ENCODE data around the gene WDR70.

Gene WDR70

GRCh38 chr5:37604290-37604689 is 225.2 kb downstream of the WDR70 start:
- no peak overlapping the region for H2AFZ ChIP-seq (ENCODE audit: low read depth, low read length, severe bottlenecking)
- H3K9me3 ChIP-seq (ENCODE audit: insufficient read depth, low read length): no peaks in the 10 kb centered on the region
- H3F3A ChIP-seq (ENCODE audit: insufficient read depth): no peaks in the 10 kb centered on the region
- no peaks in the 10 kb centered on the region for H3K27me3 ChIP-seq (ENCODE audit: low read length)
- H3K9me2 ChIP-seq (replicated peaks; ENCODE audit: insufficient read depth, low read length): no peaks in the 10 kb centered on the region
- no peaks in the 10 kb centered on the region for H4K20me1 ChIP-seq (ENCODE audit: low read depth, low read length)
- no peaks in the 10 kb centered on the region for H3K79me2 ChIP-seq (ENCODE audit: insufficient read depth, low read length)
- H3K27ac ChIP-seq (ENCODE audit: low read depth, low read length): no peak overlapping the region
- no peak overlapping the region for H3K9ac ChIP-seq (ENCODE audit: low read length)
- no peak overlapping the region for H3K4me2 ChIP-seq (ENCODE audit: low read depth, low read length, poor library complexity, severe bottlenecking)
- H3K4me3 ChIP-seq (ENCODE audit: insufficient read depth, low read length, poor library complexity, severe bottlenecking): no peak overlapping the region
- no peaks in the 10 kb centered on the region; the same call in 1 of the 2 replicates for H3K36me3 ChIP-seq (ENCODE audit: low read length)
- no peak for TF ChIP-seq EZH2phosphoT487 (conservative IDR thresholded peaks at IDR 0.05; ENCODE audit: low read length)
- no peak for TF ChIP-seq CTCF (IDR thresholded peaks at IDR 0.05; ENCODE audit: insufficient read depth, low read length, poor library complexity, severe bottlenecking)

GRCh38 chr5:37606148-37606547 is 227.0 kb downstream of the WDR70 start:
- Histone ChIP-seq H2AFZ (ENCODE audit: low read depth, low read length, severe bottlenecking) (no peak overlapping the region), H3K79me2 (ENCODE audit: insufficient read depth, low read length) (no peaks in the 10 kb centered on the region), H3K9me2 (replicated peaks; ENCODE audit: insufficient read depth, low read length) (no peaks in the 10 kb centered on the region), H3K9ac (ENCODE audit: low read length) (no peak overlapping the region), H3K4me2 (ENCODE audit: low read depth, low read length, poor library complexity, severe bottlenecking) (no peak overlapping the region), H3K36me3 (ENCODE audit: low read length) (no peaks in the 10 kb centered on the region; the same call in 1 of the 2 replicates), H4K20me1 (ENCODE audit: low read depth, low read length) (no peaks in the 10 kb centered on the region), H3K27me3 (ENCODE audit: low read length) (no peaks in the 10 kb centered on the region), H3K27ac (ENCODE audit: low read depth, low read length) (no peak overlapping the region), H3K9me3 (ENCODE audit: insufficient read depth, low read length) (no peaks in the 10 kb centered on the region), H3K4me3 (ENCODE audit: insufficient read depth, low read length, poor library complexity, severe bottlenecking) (no peak overlapping the region), H3F3A (ENCODE audit: insufficient read depth) (no peaks in the 10 kb centered on the region)
- no peak for TF ChIP-seq CTCF (IDR thresholded peaks at IDR 0.05; ENCODE audit: insufficient read depth, low read length, poor library complexity, severe bottlenecking)
- TF ChIP-seq EZH2phosphoT487 (conservative IDR thresholded peaks at IDR 0.05; ENCODE audit: low read length): no peak

GRCh38 chr5:37606632-37607248 is 227.6 kb downstream of the WDR70 start:
- Histone ChIP-seq H3K36me3 (ENCODE audit: low read length) (no peaks in the 10 kb centered on the region), H2AFZ (ENCODE audit: low read depth, low read length, severe bottlenecking) (no peak overlapping the region), H3K4me3 (ENCODE audit: insufficient read depth, low read length, poor library complexity, severe bottlenecking) (no peak overlapping the region), H3K4me2 (ENCODE audit: low read depth, low read length, poor library complexity, severe bottlenecking) (no peak overlapping the region), H3K9me3 (ENCODE audit: insufficient read depth, low read length) (no peaks in the 10 kb centered on the region), H4K20me1 (ENCODE audit: low read depth, low read length) (no peaks in the 10 kb centered on the region), H3K27me3 (ENCODE audit: low read length) (no peaks in the 10 kb centered on the region), H3K79me2 (ENCODE audit: insufficient read depth, low read length) (no peaks in the 10 kb centered on the region), H3K9ac (ENCODE audit: low read length) (no peak overlapping the region), H3K27ac (ENCODE audit: low read depth, low read length) (no peak overlapping the region), H3K9me2 (replicated peaks; ENCODE audit: insufficient read depth, low read length) (no peaks in the 10 kb centered on the region), H3F3A (ENCODE audit: insufficient read depth) (no peaks in the 10 kb centered on the region)
- no peak for TF ChIP-seq CTCF (IDR thresholded peaks at IDR 0.05; ENCODE audit: insufficient read depth, low read length, poor library complexity, severe bottlenecking)
- no peak for TF ChIP-seq EZH2phosphoT487 (conservative IDR thresholded peaks at IDR 0.05; ENCODE audit: low read length)
